Left lung (tissue), 10 donors: ENCODE results near the gene RASSF6. TPM values are rescaled to one million over a fixed set of nuclear protein-coding genes. Genes with fewer than 3 reads are reported as not detected.
"Not testable (repeated sequence)": the region's sequence is repeated elsewhere in the genome, so short reads cannot be mapped to it uniquely, and the experiment has no call there.

Source experiments
- ATAC-seq: fragments of 200-7000 bp; cut with Tn5 transposase; one replicate; pipeline ENCODE4 v1.9.1; 2020; ENCODE audit warnings: moderate library complexity
- DNase-seq, 4 donors: peaks; one replicate each; pipeline ENCODE4 v3.0.0-alpha.2; 2013 to 2020
- H3K27ac ChIP-seq, 2 donors: fragments of 200-600 bp; sonication (generic) in 1 of 2; one replicate each; pipeline versions ENCODE4 v1.5.0 to v1.8.0; 2020 to 2021
- H3K27me3 ChIP-seq, 2 donors: fragments of 200-600 bp; sonication (generic) in 1 of 2; one replicate each; pipeline versions ENCODE4 v1.5.0 to v1.8.0; 2020 to 2021
- H3K36me3 ChIP-seq, 2 donors: fragments of 200-600 bp; sonication (generic) in 1 of 2; one replicate each; pipeline versions ENCODE4 v1.5.0 to v1.8.0; 2020 to 2021
- H3K4me1 ChIP-seq, 2 donors: fragments of 200-600 bp; one replicate each; pipeline ENCODE4 v1.8.0; 2021
- H3K4me3 ChIP-seq, 2 donors: fragments of 200-600 bp; sonication (generic) in 1 of 2; one replicate each; pipeline versions ENCODE4 v1.5.0 to v1.8.0; 2020 to 2021; ENCODE audit warnings: mild to moderate bottlenecking in 1 of 2
- H3K9me3 ChIP-seq, 2 donors: fragments of 200-600 bp; sonication (generic) in 1 of 2; one replicate each; pipeline versions ENCODE4 v1.5.0 to v1.8.0; 2020 to 2021
- intact Hi-C, 2 donors: fragments of 100-400 bp; cut with DNase I; formaldehyde crosslinking; loops; one replicate each; pipeline versions ENCODE4 v1.11.2 to v1.14.2; 2022
- polyA plus RNA-seq, 6 donors: library from polyadenylated mRNA; unstranded; fragments of 120-200 nt; gene quantifications; one replicate each; pipeline ENCODE4 v1.2.1, GENCODE V29; 2013; ENCODE audit not compliant: insufficient read length in 6 of 6
- total RNA-seq, 2 donors: library from RNA; stranded (reverse); fragmentation: NEBNext Ultra II Directional; extraction: Animal tissue kit (Norgen Biotek cat#: 25700); gene quantifications; one replicate each; pipeline ENCODE4 v1.2.1, GENCODE V29; 2021
- TF ChIP-seq, protein P1 (sequence below), 2 donors: fragments of 200-600 bp; sonication (generic) in 1 of 2; IDR thresholded peaks; one replicate each; pipeline versions ENCODE4 v1.5.0 to v1.8.0; 2021; ENCODE audit warnings: antibody characterized with exemption in 2 of 2
- donor health status: DM: no; HTN: yes; CAD: no.
- donor health status: DM: no; HTN: no; CAD: no.

RASSF6 gene
- total and polyA plus RNA-seq, 8 donors, result 1.3 to 3.3 (median 2.2) TPM

DNA sequence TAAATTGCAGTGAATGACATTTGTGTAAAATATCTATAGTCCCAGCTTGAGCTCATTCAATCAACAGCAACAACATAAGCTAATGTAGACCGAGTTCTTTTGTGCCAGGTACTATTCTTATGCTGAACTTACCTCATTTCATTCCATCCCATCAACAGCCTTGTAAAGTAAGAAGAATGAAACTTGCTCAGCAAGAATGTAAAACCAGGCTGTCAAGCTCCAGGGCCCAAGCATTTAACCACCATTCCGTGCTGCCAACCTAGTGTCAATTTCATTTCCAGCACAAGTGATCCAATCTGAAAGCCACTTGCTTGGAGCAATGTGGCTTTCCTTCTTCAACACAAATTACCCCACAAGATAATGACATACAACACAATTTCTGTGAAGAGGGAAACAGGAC lies 36.6 kb downstream of the RASSF6 start:
- Histone ChIP-seq H3K27ac (no peak overlapping the region), H3K27me3 (no peaks in the 10 kb centered on the region), H3K4me1 (no peaks in the 10 kb centered on the region), H3K9me3 (no peaks in the 10 kb centered on the region), H3K36me3 (no peaks in the 10 kb centered on the region), H3K4me3 (no peak overlapping the region)
- DNase-seq (no peak), ATAC-seq (no peak)
- intact Hi-C loops, result loop anchor here in 1 of 2 donors (5.0 kb wide), 1 partner anchor 554 kb away; no protein-coding TSS in a partner anchor
- TF ChIP-seq, protein P1, sequence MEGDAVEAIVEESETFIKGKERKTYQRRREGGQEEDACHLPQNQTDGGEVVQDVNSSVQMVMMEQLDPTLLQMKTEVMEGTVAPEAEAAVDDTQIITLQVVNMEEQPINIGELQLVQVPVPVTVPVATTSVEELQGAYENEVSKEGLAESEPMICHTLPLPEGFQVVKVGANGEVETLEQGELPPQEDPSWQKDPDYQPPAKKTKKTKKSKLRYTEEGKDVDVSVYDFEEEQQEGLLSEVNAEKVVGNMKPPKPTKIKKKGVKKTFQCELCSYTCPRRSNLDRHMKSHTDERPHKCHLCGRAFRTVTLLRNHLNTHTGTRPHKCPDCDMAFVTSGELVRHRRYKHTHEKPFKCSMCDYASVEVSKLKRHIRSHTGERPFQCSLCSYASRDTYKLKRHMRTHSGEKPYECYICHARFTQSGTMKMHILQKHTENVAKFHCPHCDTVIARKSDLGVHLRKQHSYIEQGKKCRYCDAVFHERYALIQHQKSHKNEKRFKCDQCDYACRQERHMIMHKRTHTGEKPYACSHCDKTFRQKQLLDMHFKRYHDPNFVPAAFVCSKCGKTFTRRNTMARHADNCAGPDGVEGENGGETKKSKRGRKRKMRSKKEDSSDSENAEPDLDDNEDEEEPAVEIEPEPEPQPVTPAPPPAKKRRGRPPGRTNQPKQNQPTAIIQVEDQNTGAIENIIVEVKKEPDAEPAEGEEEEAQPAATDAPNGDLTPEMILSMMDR (IDR thresholded peaks at IDR 0.05), result no peak

DNA sequence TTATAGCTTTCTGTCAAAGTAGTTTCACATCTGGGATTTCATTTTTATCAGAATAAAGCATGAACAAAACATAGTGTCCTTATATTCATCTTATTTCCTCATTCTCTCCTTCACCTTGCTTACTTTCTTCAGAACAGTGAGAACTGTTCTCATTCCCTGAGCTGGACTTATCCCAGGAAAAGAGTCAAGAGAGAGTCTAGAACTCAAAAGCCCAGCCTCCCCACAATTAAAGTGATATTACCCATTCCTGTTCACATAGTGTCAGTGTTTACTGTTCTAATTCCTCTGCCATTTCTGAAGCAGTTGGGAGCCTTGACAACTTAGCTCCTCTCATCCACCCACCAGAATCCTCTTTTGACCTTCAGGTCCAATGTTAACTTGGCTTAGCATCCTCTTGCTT lies 42.9 kb downstream of the RASSF6 start:
- peak; percentile 33 for ATAC-seq
- Histone ChIP-seq H3K36me3 (no peaks in the 10 kb centered on the region), H3K9me3 (no peaks in the 10 kb centered on the region), H3K27ac (no peak overlapping the region), H3K4me3 (no peak overlapping the region), H3K4me1 (no peaks in the 10 kb centered on the region), H3K27me3 (no peaks in the 10 kb centered on the region)
- no peak for DNase-seq
- TF ChIP-seq, protein P1 (IDR thresholded peaks at IDR 0.05), result no peak
- intact Hi-C loops, result no loop called here

DNA sequence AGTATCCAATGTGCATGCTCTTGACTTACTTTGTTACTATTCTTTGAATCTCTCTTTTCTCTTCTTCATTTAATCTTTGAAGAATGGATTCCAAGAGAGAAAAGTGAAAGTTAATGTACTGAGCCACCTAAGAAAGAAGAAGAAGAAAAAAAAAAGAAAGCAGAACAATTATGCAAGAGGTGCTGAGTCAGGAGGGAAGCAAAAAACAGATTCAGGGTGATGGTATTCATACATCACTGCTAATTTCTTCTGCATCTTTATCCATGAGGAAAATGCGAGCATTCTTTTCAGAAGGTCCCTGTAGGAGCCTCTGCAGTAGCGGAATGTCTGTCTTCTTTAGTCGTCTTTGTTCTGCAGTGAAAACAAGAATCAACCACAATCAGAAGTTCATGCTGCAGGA lies 43.9 kb downstream of the RASSF6 start:
- no peaks in the 10 kb centered on the region for H3K36me3 ChIP-seq
- TF ChIP-seq, protein P1 (IDR thresholded peaks at IDR 0.05), result no peak
- no peak for DNase-seq
- H3K9me3 ChIP-seq, result no peaks in the 10 kb centered on the region
- no peaks in the 10 kb centered on the region for H3K4me1 ChIP-seq
- no peak overlapping the region for H3K4me3 ChIP-seq
- ATAC-seq, result no peak
- intact Hi-C loops, result no loop called here
- H3K27ac ChIP-seq, result no peak overlapping the region
- no peaks in the 10 kb centered on the region for H3K27me3 ChIP-seq

DNA sequence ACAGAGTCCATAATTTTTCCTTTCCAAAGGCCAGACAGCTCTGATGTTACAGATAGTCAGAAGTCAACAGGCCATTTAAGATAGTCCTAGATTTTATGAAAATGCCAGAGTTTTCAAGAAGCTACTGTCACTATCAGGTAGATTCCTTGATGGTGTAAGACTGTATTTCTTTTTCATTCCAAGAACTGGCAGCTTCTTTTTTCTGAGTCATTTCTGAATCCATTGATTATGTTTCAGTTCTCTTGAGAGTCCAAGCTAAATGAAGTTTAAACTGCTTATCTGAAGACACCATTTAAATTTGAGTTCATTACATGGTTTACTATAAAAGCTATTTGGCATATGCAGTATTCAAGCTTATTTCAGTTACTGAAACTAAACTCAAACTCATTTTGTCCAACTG lies 44.6 kb downstream of the RASSF6 start:
- intact Hi-C loops, result no loop called here
- Histone ChIP-seq H3K4me1 (no peaks in the 10 kb centered on the region), H3K27ac (no peak overlapping the region), H3K27me3 (no peaks in the 10 kb centered on the region), H3K36me3 (no peaks in the 10 kb centered on the region), H3K4me3 (no peak overlapping the region), H3K9me3 (no peaks in the 10 kb centered on the region)
- DNase-seq (no peak), ATAC-seq (no peak)
- TF ChIP-seq, protein P1 (IDR thresholded peaks at IDR 0.05), result no peak

DNA sequence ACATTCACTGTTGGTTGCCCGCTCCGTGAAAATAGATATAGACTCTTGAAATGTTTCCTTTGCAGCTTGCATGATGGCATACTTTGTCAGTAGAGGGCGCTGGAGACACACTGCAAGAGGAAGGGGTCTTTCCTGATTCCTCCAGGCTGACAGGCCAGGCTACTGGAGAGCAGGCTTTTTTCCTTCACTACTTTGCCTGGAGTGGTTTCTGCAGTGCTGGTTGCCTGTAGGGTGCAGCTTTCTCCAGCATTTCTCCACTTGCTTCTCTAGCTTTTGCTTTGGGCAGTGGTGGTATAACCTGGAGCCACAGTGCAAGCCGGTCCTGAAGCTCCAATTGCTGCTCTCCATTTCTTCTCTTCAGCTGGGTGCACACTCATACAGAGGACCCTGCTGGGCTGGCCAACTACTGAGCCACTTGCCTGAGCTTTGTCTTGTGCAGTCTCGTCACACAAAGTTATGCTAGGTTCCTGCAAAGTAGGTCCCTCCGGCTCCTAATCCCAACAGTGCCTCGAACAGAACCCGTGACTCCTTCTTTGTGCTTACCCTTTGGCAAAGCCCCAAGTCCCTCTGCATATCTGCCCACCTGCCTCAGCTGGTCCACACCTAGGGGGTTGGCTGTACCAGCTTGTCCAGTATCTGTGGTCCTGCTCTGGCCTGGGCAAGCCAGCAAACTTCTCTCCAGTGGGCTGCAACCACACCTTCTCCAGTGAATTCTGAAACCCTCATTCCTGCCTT lies 46.3 kb downstream of the RASSF6 start:
- TF ChIP-seq, protein P1 (IDR thresholded peaks at IDR 0.05), result peak; percentile 46 to 71
- H3K4me1 ChIP-seq, result no peaks in the 10 kb centered on the region
- ATAC-seq, result peak; percentile 96
- DNase-seq, result peak in 3 of 4 donors; percentile 43 to 88 (median 61)
- H3K27me3 ChIP-seq, result no peaks in the 10 kb centered on the region
- no peaks in the 10 kb centered on the region for H3K9me3 ChIP-seq
- no peak overlapping the region for H3K4me3 ChIP-seq
- no peaks in the 10 kb centered on the region for H3K36me3 ChIP-seq
- intact Hi-C loops, result no loop called here
- H3K27ac ChIP-seq, result no peak overlapping the region

DNA sequence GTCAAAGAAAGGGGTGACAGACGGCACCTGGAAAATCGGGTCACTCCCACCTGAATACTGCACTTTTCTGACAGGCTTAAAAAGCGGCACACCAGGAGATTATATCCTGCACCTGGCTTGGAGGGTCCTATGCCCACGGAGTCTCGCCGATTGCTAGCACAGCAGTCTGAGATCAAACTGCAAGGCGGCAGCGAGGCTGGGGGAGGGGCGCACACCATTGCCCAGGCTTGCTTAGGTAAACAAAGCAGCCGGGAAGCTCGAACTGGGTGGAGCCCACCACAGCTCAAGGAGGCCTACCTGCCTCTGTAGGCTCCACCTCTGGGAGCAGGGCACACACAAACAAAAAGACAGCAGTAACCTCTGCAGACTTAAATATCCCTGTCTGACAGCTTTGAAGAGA lies 69.4 kb downstream of the RASSF6 start:
- DNase-seq, ATAC-seq, H3K4me1 ChIP-seq, H3K27ac ChIP-seq, intact Hi-C loops, H3K27me3 ChIP-seq, H3K4me3 ChIP-seq, H3K9me3 ChIP-seq, H3K36me3 ChIP-seq: not testable (repeated sequence)
